Hepatocyte (in vitro differentiated cells): ENCODE results near the gene NFKBIA. TPM values are rescaled to one million over a fixed set of nuclear protein-coding genes. Genes with fewer than 3 reads are reported as not detected.
A peak's percentile ranks its signal among the peaks of the same experiment; 100 is the strongest.
"Not testable (repeated sequence)": the region's sequence is repeated elsewhere in the genome, so short reads cannot be mapped to it uniquely, and the experiment has no call there.

Experiments used
- DNase-seq: peaks from one replicate; pipeline ENCODE4 v3.0.0-alpha.2; 2016; ENCODE audit warnings: low spot score
- H2AFZ ChIP-seq: fragments of 200-600 bp; sonication (generic); 2 replicates; pipeline ENCODE4 v1.6.0; 2016; ENCODE audit warnings: antibody characterized with exemption, mild to moderate bottlenecking
- H3K27ac ChIP-seq: fragments of 200-600 bp; sonication (generic); 2 replicates; pipeline ENCODE4 v1.5.1; 2016; ENCODE audit warnings: mild to moderate bottlenecking
- H3K27me3 ChIP-seq: fragments of 200-600 bp; sonication (generic); 2 replicates; pipeline ENCODE4 v1.6.1; 2016
- H3K36me3 ChIP-seq: fragments of 200-600 bp; sonication (generic); replicated peaks from 2 replicates; pipeline ENCODE4 v1.5.1; 2016; ENCODE audit warnings: low read depth; ENCODE audit not compliant: insufficient read depth
- H3K4me1 ChIP-seq: fragments of 200-600 bp; sonication (generic); 2 replicates; pipeline ENCODE4 v1.5.1; 2016; ENCODE audit warnings: mild to moderate bottlenecking, moderate library complexity; ENCODE audit not compliant: insufficient read depth
- H3K4me2 ChIP-seq: fragments of 200-600 bp; sonication (generic); 2 replicates; pipeline ENCODE4 v1.6.0; 2016
- H3K4me3 ChIP-seq: fragments of 200-600 bp; sonication (generic); 2 replicates; pipeline ENCODE4 v1.5.1; 2016; ENCODE audit warnings: mild to moderate bottlenecking
- H3K79me2 ChIP-seq: fragments of 200-600 bp; sonication (generic); 2 replicates; pipeline ENCODE4 v1.6.0; 2017; ENCODE audit warnings: mild to moderate bottlenecking
- H3K9me2 ChIP-seq: fragments of 200-600 bp; sonication (generic); replicated peaks from 2 replicates; pipeline ENCODE4 v1.6.0; 2017; ENCODE audit warnings: mild to moderate bottlenecking; ENCODE audit not compliant: insufficient read depth
- H3K9me3 ChIP-seq: fragments of 200-600 bp; sonication (generic); 2 replicates; pipeline ENCODE4 v1.5.1; 2016; ENCODE audit warnings: low read depth, mild to moderate bottlenecking
- H4K20me1 ChIP-seq: fragments of 200-600 bp; sonication (generic); 2 replicates; pipeline ENCODE4 v1.6.0; 2016; ENCODE audit warnings: mild to moderate bottlenecking; ENCODE audit not compliant: insufficient read depth, poor library complexity, severe bottlenecking
- CTCF ChIP-seq: fragments of 200-600 bp; sonication (generic); IDR thresholded peaks from 2 replicates; pipeline ENCODE4 v1.5.1; 2016; ENCODE audit warnings: antibody characterized with exemption, mild to moderate bottlenecking; ENCODE audit not compliant: poor library complexity
- EZH2 ChIP-seq: fragments of 200-600 bp; sonication (generic); IDR thresholded peaks from 2 replicates; pipeline ENCODE4 v1.6.1; 2016; ENCODE audit warnings: antibody characterized with exemption, mild to moderate bottlenecking, borderline replicate concordance
- EZH2phosphoT487 ChIP-seq: fragments of 200-600 bp; sonication (generic); IDR thresholded peaks from one replicate; pipeline ENCODE4 v1.6.1; 2018; ENCODE audit warnings: antibody characterized with exemption, mild to moderate bottlenecking, low read depth, moderate library complexity; ENCODE audit not compliant: unreplicated experiment, severe bottlenecking
- WGBS: methylation state at CpG from one replicate; pipeline ENCODE4 v1.1.6; 2016; ENCODE audit warnings: low lambda C conversion rate; ENCODE audit errors: missing lambda C conversion rate; 5-methylcytosine and 5-hydroxymethylcytosine counted together
- polyA plus RNA-seq: library from polyadenylated mRNA; unstranded; fragments of >200 nt; fragmentation: Nextera tagmentation; extraction: Ambion mirVana; gene quantifications from 2 replicates; pipeline ENCODE4 v1.2.1, GENCODE V29; 2016
- total RNA-seq: library from RNA; depleted of rRNA; stranded (reverse); fragments of >200 nt; gene quantifications from 2 replicates; pipeline ENCODE4 v1.2.3, GENCODE V29; 2014

The NFKBIA gene
- total and polyA plus RNA-seq, 2 experiments from 2014 or later: 252 to 345 TPM

- peak overlapping the region; percentile 85 for H3K4me2 ChIP-seq
- no peak for TF ChIP-seq EZH2
- TF ChIP-seq EZH2phosphoT487: no peak
- TF ChIP-seq CTCF: no peak
Observed at GRCh38 chr14:35400648-35401421, 3.7 kb downstream of the NFKBIA start.

GRCh38 chr14:35399083-35399937 is 5.2 kb downstream of the NFKBIA start:
- Histone ChIP-seq H3K27ac (peak overlapping the region; percentile 87), H3K4me3 (no peak overlapping the region), H3K4me1 (peaks cover 34% of the 10 kb centered on the region)

More at GRCh38 chr14:35400648-35401421, 3.7 kb downstream of the NFKBIA start:
- Histone ChIP-seq H3K9me3 (no peaks in the 10 kb centered on the region), H4K20me1 (peaks cover 25% of the 10 kb centered on the region), H3K79me2 (peaks cover 29% of the 10 kb centered on the region), H3K36me3 (peaks cover 4% of the 10 kb centered on the region), H2AFZ (no peak overlapping the region), H3K27ac (peak overlapping the region; percentile 96), H3K4me1 (peaks cover 40% of the 10 kb centered on the region), H3K4me3 (no peak overlapping the region), H3K27me3 (no peaks in the 10 kb centered on the region), H3K9me2 (no peaks in the 10 kb centered on the region)
- peak; percentile 35 for DNase-seq
- WGBS: 61% methylated on average over 10 of the region's 10 CpGs

GRCh38 chr14:35398071-35398584 is 6.4 kb downstream of the NFKBIA start:
- Histone ChIP-seq H3K27me3 (no peaks in the 10 kb centered on the region), H2AFZ (no peak overlapping the region), H3K4me1 (peaks cover 34% of the 10 kb centered on the region), H3K79me2 (peaks cover 18% of the 10 kb centered on the region), H3K36me3 (peaks cover 4% of the 10 kb centered on the region), H4K20me1 (peaks cover 21% of the 10 kb centered on the region), H3K4me3 (no peak overlapping the region), H3K9me2 (no peaks in the 10 kb centered on the region), H3K4me2 (no peak overlapping the region), H3K27ac (peak overlapping the region; percentile 87), H3K9me3 (no peaks in the 10 kb centered on the region)
- DNase-seq: peak; percentile 46
- TF ChIP-seq EZH2 (no peak), EZH2phosphoT487 (no peak), CTCF (no peak)
- WGBS: 35% methylated on average over 4 of the region's 4 CpGs

More at GRCh38 chr14:35399083-35399937, 5.2 kb downstream of the NFKBIA start:
- Histone ChIP-seq H3K9me3 (no peaks in the 10 kb centered on the region), H3K27me3 (no peaks in the 10 kb centered on the region), H2AFZ (no peak overlapping the region), H3K36me3 (peaks cover 4% of the 10 kb centered on the region), H3K9me2 (no peaks in the 10 kb centered on the region), H4K20me1 (peaks cover 25% of the 10 kb centered on the region), H3K4me2 (no peak overlapping the region), H3K79me2 (peaks cover 23% of the 10 kb centered on the region)
- no peak for TF ChIP-seq CTCF
- no peak for TF ChIP-seq EZH2phosphoT487
- TF ChIP-seq EZH2: no peak
- DNase-seq: peak; percentile 34
- 88% methylated on average over 14 of the region's 15 CpGs for WGBS

- Histone ChIP-seq H3K27ac (peak overlapping the region; percentile 87), H3K4me1 (peaks cover 20% of the 10 kb centered on the region)
- not testable (repeated sequence) for H3K4me3 ChIP-seq, H3K79me2 ChIP-seq, H3K36me3 ChIP-seq, H3K27me3 ChIP-seq, H3K9me3 ChIP-seq, H3K9me2 ChIP-seq, H3K4me2 ChIP-seq, DNase-seq, H4K20me1 ChIP-seq, H2AFZ ChIP-seq
- WGBS: 95% methylated on average over 7 of the region's 7 CpGs
Observed at GRCh38 chr14:35396610-35397009, 7.9 kb downstream of the NFKBIA start.
